Esophagus squamous epithelium (tissue), 4 donors: ENCODE measurements around the gene PRRX1.

Experiments used
- CTCF ChIP-seq, 6 experiments: fragments of 450-650 bp in 4 of 6; fragments of 200-600 bp in 2 of 6; sonication (generic) in 2 of 6; IDR thresholded peaks; one replicate each; pipeline ENCODE4 v1.5.1; 2016 to 2019; ENCODE audit warnings: antibody characterized with exemption in 6 of 6, mild to moderate bottlenecking in 4 of 6, moderate library complexity in 4 of 6
- POLR2A ChIP-seq, 4 donors: fragments of 450-650 bp; IDR thresholded peaks; one replicate each; pipeline ENCODE4 v1.6.1; 2017; ENCODE audit warnings: antibody characterized with exemption in 4 of 4, mild to moderate bottlenecking in 4 of 4, moderate library complexity in 3 of 4

- TF ChIP-seq CTCF (IDR thresholded peaks at IDR 0.05) (no peak), POLR2A (IDR thresholded peaks at IDR 0.05) (no peak)
These were observed 112.3 kb downstream of the PRRX1 start for GRCh38 chr1:170776252-170776651.
